Endothelial cell (in vitro differentiated cells): ENCODE measurements around the gene ELF1. TPM values are rescaled to one million over a fixed set of nuclear protein-coding genes. Genes with fewer than 3 reads are reported as not detected.
"Not testable (repeated sequence)": the region's sequence is repeated elsewhere in the genome, so short reads cannot be mapped to it uniquely, and the experiment has no call there.

Experiments used
- DNase-seq: peaks from one replicate; pipeline ENCODE4 v3.0.0; 2021; ENCODE audit warnings: low spot score
- H3K27ac Mint-ChIP-seq: one replicate; pipeline ENCODE4 v1.8.0; 2021; ENCODE audit warnings: mixed read lengths, inconsistent platforms; ENCODE audit not compliant: unreplicated experiment
- H3K27me3 Mint-ChIP-seq: one replicate; pipeline ENCODE4 v1.8.0; 2021; ENCODE audit warnings: mild to moderate bottlenecking, moderate library complexity, mixed read lengths, inconsistent platforms; ENCODE audit not compliant: unreplicated experiment
- H3K36me3 Mint-ChIP-seq: one replicate; pipeline ENCODE4 v1.8.0; 2021; ENCODE audit warnings: mild to moderate bottlenecking, low read depth, mixed read lengths, inconsistent platforms; ENCODE audit not compliant: unreplicated experiment
- H3K4me1 Mint-ChIP-seq: one replicate; pipeline ENCODE4 v1.8.0; 2021; ENCODE audit warnings: mild to moderate bottlenecking, mixed read lengths, inconsistent platforms; ENCODE audit not compliant: unreplicated experiment
- H3K4me3 Mint-ChIP-seq: one replicate; pipeline ENCODE4 v1.8.0; 2021; ENCODE audit warnings: mild to moderate bottlenecking, mixed read lengths, inconsistent platforms; ENCODE audit not compliant: unreplicated experiment
- H3K9me3 Mint-ChIP-seq: one replicate; pipeline ENCODE4 v1.8.0; 2021; ENCODE audit warnings: mixed read lengths, inconsistent platforms; ENCODE audit not compliant: unreplicated experiment
- CTCF ChIP-seq: fragments of 200-600 bp; sonication (generic); IDR thresholded peaks from one replicate; pipeline ENCODE4 v1.5.0; 2021; ENCODE audit warnings: antibody characterized with exemption; ENCODE audit not compliant: unreplicated experiment
- total RNA-seq: library from RNA; stranded (reverse); fragmentation: NEBNext Ultra II Directional; extraction: Animal tissue kit (Norgen Biotek cat#: 25700); gene quantifications from one replicate; pipeline ENCODE4 v1.2.1, GENCODE V29; 2021; ENCODE audit not compliant: unreplicated experiment

Gene ELF1
- total RNA-seq, 1 donor from 2014 or later, result 46.0 TPM

DNA sequence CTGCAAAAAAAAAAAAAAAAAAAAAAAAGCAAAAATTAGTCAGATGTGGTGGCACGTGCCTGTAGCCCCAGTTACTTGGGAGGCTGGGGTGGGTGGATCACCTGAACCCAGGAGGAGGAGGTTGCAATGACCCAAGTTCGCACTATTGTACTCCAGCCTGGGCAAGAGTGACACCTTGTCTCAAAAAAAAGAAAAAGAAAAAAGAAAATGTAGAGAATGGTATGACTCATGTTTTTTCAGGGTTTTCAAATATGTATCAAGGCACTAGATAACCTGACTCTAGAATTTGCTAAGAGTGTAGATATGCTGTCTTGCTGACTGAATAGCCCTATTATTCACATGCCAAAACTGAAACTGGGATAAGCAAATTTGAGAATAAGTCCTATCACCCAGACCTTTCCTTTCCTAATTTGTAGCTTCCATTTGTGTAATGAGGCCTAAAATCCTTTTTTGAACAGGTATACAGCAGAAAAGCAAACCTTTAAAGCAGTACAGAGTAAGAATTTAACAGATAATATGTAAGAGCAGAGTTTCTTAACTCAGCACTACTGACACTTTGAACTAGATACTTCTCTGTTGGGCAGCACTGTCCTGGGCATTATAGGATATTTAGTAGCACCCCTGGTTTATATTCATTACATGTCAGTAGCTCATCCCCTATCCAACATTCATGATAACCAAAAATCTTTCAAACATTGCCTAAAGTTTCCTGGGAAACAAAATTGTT lies 108.6 kb downstream of the ELF1 start:
- no peak for TF ChIP-seq CTCF
- Mint-ChIP-seq H3K27ac (no peak overlapping the region), H3K4me3 (no peak overlapping the region), H3K4me1 (no peaks in the 10 kb centered on the region), H3K27me3 (peaks cover 3% of the 10 kb centered on the region), H3K36me3 (no peaks in the 10 kb centered on the region), H3K9me3 (no peaks in the 10 kb centered on the region)
- DNase-seq, result no peak

DNA sequence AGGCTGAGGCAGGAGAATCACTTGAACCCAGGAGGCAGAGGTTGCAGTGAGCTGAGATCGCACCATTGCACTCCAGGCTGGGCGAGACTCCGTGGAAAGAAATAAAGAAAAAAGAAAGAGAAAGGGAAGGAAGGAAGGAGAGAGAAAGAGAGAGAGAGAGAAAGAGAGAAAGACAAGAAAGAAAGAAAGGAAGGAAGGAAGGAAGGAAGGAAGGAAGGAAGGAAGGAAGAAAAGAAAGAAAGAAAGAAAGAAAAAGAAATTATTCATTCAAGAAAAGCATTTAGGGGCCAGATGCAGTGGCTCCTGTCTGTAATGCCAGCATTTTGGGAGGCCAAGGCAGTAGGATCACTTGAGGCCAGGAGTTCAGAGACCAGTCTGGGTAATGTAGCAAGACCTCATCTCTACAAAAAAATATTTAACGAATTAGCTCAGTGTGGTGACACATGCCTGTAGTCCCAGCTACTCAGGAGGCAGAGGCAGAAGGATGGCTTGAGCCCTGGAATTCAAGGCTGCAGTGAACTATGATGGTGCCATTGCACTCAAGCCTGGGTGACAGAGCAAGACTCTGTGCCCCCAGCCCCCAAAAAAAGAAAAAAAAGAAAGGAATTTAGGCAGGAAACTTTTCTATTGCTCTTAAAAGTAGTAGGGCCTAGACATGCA lies 109.4 kb downstream of the ELF1 start:
- H3K4me1 Mint-ChIP-seq, H3K36me3 Mint-ChIP-seq, DNase-seq, H3K9me3 Mint-ChIP-seq, H3K4me3 Mint-ChIP-seq, H3K27ac Mint-ChIP-seq, H3K27me3 Mint-ChIP-seq: not testable (repeated sequence)

DNA sequence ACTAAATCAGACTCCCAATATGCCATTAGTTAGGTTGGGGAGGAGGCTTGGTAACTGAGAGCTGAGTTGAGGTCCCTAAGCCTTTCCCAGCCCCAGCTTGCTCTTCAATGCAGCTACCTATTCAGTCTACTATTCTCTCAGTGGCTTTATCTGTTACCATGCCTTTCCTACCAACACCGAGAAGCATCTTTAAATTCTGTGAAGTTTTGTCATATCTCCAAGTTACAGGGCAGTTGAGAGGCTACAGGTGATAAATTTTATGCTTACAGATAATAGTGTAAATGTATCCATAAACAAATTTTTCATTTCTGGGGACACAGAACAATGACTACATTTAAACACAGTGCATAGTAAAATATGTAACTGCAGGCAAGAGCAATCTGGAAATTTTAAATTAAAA lies 110.6 kb downstream of the ELF1 start:
- no peak for TF ChIP-seq CTCF
- Mint-ChIP-seq H3K4me1 (no peaks in the 10 kb centered on the region), H3K36me3 (no peaks in the 10 kb centered on the region), H3K27me3 (peaks cover 1% of the 10 kb centered on the region), H3K4me3 (no peak overlapping the region), H3K9me3 (no peaks in the 10 kb centered on the region), H3K27ac (no peak overlapping the region)
- DNase-seq, result no peak

DNA sequence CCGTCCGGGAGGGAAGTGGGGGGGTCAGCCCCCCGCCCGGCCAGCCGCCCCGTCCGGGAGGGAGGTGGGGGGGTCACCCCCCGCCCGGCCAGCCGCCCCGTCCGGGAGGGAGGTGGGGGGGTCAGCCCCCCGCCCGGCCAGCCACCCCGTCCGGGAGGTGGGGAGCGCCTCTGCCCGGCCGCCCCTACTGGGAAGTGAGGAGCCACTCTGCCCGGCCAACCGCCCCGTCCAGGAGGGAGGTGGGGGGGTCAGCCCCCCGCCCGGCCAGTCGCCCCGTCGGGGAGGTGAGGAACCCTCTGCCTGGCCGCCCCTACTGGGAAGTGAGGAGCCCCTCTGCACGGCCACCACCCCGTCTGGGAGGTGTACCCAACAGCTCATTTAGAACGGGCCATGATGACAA lies 118.1 kb downstream of the ELF1 start:
- H3K4me3 Mint-ChIP-seq, DNase-seq, H3K27ac Mint-ChIP-seq, H3K36me3 Mint-ChIP-seq, H3K27me3 Mint-ChIP-seq, H3K4me1 Mint-ChIP-seq, H3K9me3 Mint-ChIP-seq: not testable (repeated sequence)

DNA sequence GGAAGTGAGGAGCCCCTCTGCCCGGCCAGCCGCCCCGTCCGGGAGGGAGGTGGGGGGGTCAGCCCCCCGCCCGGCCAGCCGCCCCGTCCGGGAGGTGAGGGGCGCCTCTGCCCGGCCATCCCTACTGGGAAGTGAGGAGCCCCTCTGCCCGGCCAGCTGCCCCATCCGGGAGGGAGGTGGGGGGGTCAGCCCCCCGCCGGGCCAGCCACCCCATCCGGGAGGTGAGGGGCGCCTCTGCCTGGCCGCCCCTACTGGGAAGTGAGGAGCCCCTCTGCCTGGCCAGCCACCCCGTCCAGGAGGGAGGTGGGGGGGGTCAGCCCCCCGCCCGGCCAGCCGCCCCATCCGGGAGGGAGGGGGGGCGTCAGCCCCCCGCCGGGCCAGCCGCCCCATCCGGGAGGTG lies 118.5 kb downstream of the ELF1 start:
- H3K36me3 Mint-ChIP-seq, DNase-seq, H3K9me3 Mint-ChIP-seq, H3K4me1 Mint-ChIP-seq, H3K4me3 Mint-ChIP-seq, H3K27ac Mint-ChIP-seq, H3K27me3 Mint-ChIP-seq: not testable (repeated sequence)

DNA sequence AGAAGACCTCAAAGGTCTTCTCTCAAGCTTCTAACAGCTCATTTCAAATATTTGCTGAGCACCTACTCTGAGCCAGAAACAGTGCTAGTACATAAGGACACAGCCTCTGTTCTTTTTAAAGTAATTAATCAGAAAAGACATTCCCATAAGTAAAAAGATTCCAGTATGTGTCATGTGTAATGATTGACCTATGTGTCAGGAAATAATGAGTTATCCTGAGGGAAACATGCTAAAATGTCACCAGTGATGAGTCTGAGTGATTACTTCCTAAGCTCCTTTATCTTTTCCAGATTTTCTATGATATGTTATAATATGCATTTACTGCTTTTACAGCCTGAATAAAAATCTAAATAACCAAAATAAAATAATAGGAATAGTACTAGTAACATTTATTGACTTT lies 122.1 kb downstream of the ELF1 start:
- Mint-ChIP-seq H3K4me3 (no peak overlapping the region), H3K9me3 (no peaks in the 10 kb centered on the region), H3K27ac (no peak overlapping the region), H3K36me3 (no peaks in the 10 kb centered on the region), H3K4me1 (no peaks in the 10 kb centered on the region), H3K27me3 (no peaks in the 10 kb centered on the region)
- no peak for TF ChIP-seq CTCF
- DNase-seq, result no peak
